Dedifferentiated amniotic fluid mesenchymal stem cell (primary cell): ENCODE data around the gene SLC10A4.
"Not testable (repeated sequence)": the region's sequence is repeated elsewhere in the genome, so short reads cannot be mapped to it uniquely, and the experiment has no call there.

Experiments used
- DNase-seq: peaks from one replicate; pipeline ENCODE4 v3.0.0-alpha.2; 2016; ENCODE audit errors: extremely low spot score

Gene SLC10A4

DNA sequence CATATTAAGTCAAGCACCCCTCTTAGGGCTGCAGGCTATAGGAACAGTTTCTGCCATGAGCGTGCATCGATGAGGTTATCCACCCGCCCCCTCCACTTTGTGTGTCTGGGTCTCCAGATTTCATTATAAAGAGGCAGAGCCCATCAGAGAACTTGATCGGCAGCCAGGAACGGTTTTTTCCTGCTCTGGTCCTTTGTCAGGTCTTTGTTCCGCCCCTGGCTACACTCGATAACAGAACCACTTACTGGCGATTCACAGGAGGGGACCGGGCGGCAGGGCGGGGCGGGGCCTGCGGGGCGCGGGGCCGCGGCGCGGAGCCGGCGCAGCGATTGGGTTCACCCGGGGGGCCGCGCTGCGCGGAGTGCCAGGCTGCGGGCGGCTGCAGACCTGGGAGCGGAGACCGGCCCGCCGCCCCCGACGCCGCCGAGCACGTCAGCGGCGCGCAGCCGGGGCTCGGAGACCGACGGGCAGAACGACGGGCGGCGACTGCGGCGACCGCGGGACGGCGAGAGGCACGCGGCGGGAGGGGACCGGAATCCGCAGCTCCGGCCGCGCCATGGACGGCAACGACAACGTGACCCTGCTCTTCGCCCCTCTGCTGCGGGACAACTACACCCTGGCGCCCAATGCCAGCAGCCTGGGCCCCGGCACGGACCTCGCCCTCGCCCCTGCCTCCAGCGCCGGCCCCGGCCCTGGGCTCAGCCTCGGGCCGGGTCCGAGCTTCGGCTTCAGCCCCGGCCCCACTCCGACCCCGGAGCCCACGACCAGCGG lies at the start of gene SLC10A4:
SLC10A4 (plus strand) TSS at position 338 of the 771 bp plus-strand sequence; CDS start at position 557, 219 bp downstream.
- DNase-seq, result no peak

- DNase-seq, result no peak
Observed at GRCh38 chr4:48436318-48436717, 46.8 kb upstream of the SLC10A4 start.

DNA sequence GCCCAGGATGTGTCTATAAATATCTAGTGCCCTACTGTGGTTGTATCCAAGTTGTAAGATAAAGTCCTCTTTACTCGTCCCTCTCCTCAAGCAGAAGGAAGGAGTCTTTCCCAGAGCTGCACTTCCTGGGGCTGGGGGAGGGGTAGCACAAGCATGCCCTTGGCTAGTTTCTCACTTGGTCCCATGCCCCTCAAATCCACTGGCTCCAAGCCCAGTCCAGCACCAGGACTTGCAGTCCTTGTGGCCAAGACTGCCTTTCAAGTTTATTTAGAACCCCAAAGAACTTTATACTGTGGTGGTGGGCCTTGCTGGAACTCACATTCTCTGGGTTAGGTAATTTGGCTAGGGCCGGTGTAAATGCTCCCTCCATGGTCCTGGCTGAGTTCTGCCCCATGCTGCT lies 43.2 kb upstream of the SLC10A4 start:
- DNase-seq, result no peak

- not testable (repeated sequence) for DNase-seq
Observed at GRCh38 chr4:48440914-48441313, 42.2 kb upstream of the SLC10A4 start.

GRCh38 chr4:48445704-48446103 lies 37.4 kb upstream of the SLC10A4 start:
- DNase-seq, result no peak

DNA sequence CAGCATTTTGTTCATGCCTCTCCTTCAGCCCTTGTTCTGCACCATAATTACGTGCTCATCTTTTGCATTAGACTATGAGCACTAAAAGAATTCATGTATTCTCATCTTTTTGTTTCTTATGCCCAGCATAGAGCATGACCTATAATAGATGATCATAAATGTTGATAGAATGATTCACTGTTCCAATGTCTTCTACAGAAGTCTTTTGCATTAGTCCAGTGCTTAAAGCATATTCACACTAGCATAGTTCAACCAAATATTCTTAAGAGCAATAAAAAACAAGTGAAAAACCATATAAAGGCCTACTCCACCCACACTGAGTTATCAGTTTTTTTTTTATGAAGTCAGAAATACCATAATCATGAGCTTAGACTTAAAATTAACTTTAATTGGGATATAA lies 36.5 kb upstream of the SLC10A4 start:
- no peak for DNase-seq

- DNase-seq, result no peak
Observed at GRCh38 chr4:48449151-48449550, 34.0 kb upstream of the SLC10A4 start.

- no peak for DNase-seq
Observed at GRCh38 chr4:48450740-48451139, 32.4 kb upstream of the SLC10A4 start.

- not testable (repeated sequence) for DNase-seq
Observed at GRCh38 chr4:48451656-48452055, 31.5 kb upstream of the SLC10A4 start.

DNA sequence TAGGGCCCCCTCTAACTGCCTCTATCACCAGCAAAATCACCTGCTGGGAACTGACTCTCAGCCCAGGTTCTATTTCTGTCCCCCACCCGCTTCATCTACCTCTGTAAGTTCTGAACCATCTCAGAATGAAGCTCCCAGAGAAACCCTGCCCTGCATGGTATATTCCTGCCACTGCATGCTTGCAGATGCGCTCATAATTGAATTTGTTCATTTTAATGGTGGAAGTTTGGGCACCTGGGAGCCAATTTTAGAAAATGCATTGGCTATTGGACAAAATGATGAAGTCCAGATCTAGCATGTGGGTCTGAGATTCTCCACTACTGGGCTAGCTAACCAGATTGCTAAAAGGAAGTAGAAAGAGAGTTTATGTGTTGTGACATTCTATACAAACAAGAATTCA lies 28.6 kb upstream of the SLC10A4 start:
- no peak for DNase-seq

DNA sequence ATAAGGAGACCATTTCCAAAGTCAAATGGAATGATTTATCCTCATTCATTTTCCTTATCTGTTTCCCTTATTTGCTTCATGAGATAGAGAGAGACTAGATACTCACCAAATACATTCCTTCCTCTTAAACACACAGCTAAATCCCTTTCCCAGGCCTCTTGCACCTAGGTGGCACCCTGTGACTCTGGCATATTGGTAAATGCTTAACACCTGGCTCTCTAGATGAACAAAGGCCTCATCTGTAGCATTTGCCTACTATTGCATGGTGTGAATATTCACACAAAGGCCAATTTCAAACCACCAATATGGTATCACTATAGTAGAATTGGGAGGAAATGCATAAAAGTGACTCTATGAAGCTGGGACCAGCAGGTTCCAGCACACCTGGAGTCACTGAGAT lies 22.1 kb upstream of the SLC10A4 start:
- no peak for DNase-seq

DNA sequence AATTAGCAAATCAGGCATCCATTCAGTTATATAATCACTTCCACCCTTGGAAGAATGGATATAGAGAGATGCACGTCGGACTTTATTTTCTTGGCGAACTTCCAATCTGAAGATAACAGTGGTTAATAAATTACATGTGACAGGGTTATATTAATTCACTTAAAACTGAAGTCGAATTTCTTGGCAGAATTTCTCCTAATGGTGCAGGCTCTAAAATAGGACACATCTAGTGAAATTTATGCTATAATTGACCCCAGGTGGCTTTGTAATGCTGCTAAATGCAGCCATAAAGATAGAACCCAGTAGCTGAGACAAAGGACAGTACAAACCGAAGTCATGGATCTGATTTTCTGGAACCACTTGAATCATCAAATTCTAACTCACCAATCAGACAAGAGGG lies 20.8 kb upstream of the SLC10A4 start:
- no peak for DNase-seq

- DNase-seq, result no peak
Observed at GRCh38 chr4:48467442-48467841, 15.7 kb upstream of the SLC10A4 start.

- no peak for DNase-seq
Observed at GRCh38 chr4:48467891-48468290, 15.3 kb upstream of the SLC10A4 start.

GRCh38 chr4:48470137-48470536 lies 13.0 kb upstream of the SLC10A4 start:
- DNase-seq, result no peak

DNA sequence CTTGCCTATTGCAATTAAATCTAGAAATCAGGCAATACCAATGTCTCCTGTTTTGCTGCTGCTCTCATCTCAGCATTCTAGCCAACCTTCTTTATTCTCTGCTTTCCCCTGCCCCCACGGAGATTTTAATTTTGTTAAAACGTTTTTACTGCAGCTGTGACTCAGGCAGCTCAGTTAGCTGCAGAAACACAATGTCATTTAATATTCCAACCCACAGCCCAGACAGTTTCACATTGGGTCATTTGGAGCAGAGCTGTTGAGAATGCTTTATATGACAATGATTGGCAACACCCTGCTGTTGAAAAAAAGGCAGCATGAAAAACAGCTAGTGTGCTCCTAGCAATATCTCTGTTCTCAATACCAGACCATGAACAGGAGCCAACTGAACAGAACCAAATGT lies 12.6 kb upstream of the SLC10A4 start:
- peak; percentile 21 for DNase-seq

GRCh38 chr4:48472794-48473193 lies 10.3 kb upstream of the SLC10A4 start:
- DNase-seq, result no peak

GRCh38 chr4:48475770-48476169 lies 7.4 kb upstream of the SLC10A4 start:
- DNase-seq, result no peak

DNA sequence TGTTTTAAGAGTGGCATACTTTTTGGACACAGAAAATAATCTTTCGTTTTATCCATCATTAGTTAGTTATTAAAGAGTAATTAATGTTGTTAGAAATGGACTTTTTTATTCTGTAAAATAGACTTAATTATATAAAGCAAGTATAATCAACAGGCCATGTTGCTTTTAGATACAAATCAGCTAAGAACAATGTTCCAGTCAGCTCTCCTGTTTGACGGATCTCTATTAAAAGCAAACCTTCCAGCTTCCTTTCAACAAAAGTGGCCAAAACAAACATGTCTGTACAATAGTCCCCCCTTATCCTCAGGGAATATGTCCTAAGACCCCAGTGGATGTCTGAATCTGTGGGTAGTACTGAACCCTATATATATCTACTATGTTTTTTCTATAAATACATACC lies 4.9 kb upstream of the SLC10A4 start:
- no peak for DNase-seq

- no peak for DNase-seq
Observed at GRCh38 chr4:48481581-48481980, 1.6 kb upstream of the SLC10A4 start.

DNA sequence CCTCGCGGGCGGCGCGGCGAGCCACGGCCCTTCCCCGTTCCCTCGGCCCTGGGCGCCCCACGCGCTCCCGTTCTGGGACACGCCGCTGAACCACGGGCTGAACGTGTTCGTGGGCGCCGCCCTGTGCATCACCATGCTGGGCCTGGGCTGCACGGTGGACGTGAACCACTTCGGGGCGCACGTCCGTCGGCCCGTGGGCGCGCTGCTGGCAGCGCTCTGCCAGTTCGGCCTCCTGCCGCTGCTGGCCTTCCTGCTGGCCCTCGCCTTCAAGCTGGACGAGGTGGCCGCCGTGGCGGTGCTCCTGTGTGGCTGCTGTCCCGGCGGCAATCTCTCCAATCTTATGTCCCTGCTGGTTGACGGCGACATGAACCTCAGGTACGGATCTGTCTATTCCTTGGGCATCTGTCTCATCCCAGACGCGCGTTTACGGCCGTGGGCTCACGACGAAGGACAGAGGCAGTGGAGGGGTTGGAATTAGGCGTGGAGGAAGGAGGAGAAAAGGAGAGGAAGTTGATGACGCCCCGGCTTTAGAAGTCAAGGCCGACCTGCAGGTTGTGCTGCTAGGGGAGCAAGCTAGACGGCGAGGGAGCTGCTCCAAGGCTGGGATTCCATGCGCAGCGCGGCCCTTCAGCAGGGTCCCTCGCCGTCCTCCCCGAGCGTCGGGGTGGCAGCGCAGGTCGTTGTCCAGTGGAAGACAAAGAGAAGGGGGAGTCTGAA lies 792 bp downstream of the SLC10A4 start:
- no peak for DNase-seq

GRCh38 chr4:48484494-48485168 lies 1.5 kb downstream of the SLC10A4 start:
- DNase-seq, result no peak

GRCh38 chr4:48489683-48490011 lies 6.5 kb downstream of the SLC10A4 start:
- DNase-seq, result no peak
